MCF 10A (cell line): ENCODE results near the gene MTARC2. TPM values are rescaled to one million over a fixed set of nuclear protein-coding genes. Genes with fewer than 3 reads are reported as not detected.
A peak's percentile ranks its signal among the peaks of the same experiment; 100 is the strongest.

Experiments
- BruUV-seq: library from RNA; stranded (reverse); fragments of 400-500 nt; replicated peaks from 2 replicates; lab custom pipeline; 2021; lab: Mats Ljungman, UMichigan
- CTCF ChIA-PET: fragments of 300-600 bp; sonication (Branson Sonifier 250); formaldehyde crosslinking; extraction: SDS; loops from one replicate; lab custom pipeline; 2021; ENCODE audit warnings: antibody characterized with exemption, inconsistent platforms; lab: Yijun Ruan, JAX
- POLR2A ChIA-PET: fragments of 300-600, 350-650 bp; sonication (Branson Sonifier 250); formaldehyde crosslinking; extraction: SDS; loops from one replicate; lab custom pipeline; 2020; ENCODE audit warnings: antibody characterized with exemption, inconsistent platforms; lab: Yijun Ruan, JAX
- DNase-seq: peaks from one replicate; pipeline ENCODE4 v3.0.0-alpha.2; 2018; ENCODE audit not compliant: unreplicated experiment
- H3K27ac Mint-ChIP-seq: one replicate; pipeline ENCODE4 v1.8.0; 2022; ENCODE audit warnings: mild to moderate bottlenecking, low read depth, mixed read lengths; ENCODE audit not compliant: unreplicated experiment
- H3K27me3 Mint-ChIP-seq: one replicate; pipeline ENCODE4 v1.8.0; 2022; ENCODE audit warnings: mixed read lengths; ENCODE audit not compliant: insufficient read depth, unreplicated experiment
- H3K36me3 Mint-ChIP-seq: one replicate; pipeline ENCODE4 v1.8.0; 2022; ENCODE audit warnings: mild to moderate bottlenecking, moderate library complexity, mixed read lengths; ENCODE audit not compliant: insufficient read depth, unreplicated experiment
- H3K4me1 Mint-ChIP-seq: one replicate; pipeline ENCODE4 v1.8.0; 2022; ENCODE audit warnings: mixed read lengths; ENCODE audit not compliant: insufficient read depth, unreplicated experiment
- H3K4me3 Mint-ChIP-seq: one replicate; pipeline ENCODE4 v1.8.0; 2022; ENCODE audit warnings: mild to moderate bottlenecking, moderate library complexity, mixed read lengths; ENCODE audit not compliant: unreplicated experiment
- H3K9me3 Mint-ChIP-seq: one replicate; pipeline ENCODE4 v1.8.0; 2022; ENCODE audit warnings: mixed read lengths; ENCODE audit not compliant: unreplicated experiment
- intact Hi-C: fragments of 100-400 bp; cut with micrococcal nuclease; formaldehyde crosslinking; loops from 2 replicates; pipeline ENCODE4 v1.14.1; 2022
- total RNA-seq: library from RNA; stranded (reverse); gene quantifications from 2 replicates; pipeline ENCODE4 v1.2.3, GENCODE V29; 2022
- TF ChIP-seq, protein P1 (sequence below): fragments of 200-600 bp; IDR thresholded peaks from one replicate; pipeline ENCODE4 v1.8.0; 2022; ENCODE audit warnings: antibody characterized with exemption, mild to moderate bottlenecking; ENCODE audit not compliant: unreplicated experiment

MTARC2 gene
- total RNA-seq, 1 experiment from 2014 or later: 5.2 TPM

DNA sequence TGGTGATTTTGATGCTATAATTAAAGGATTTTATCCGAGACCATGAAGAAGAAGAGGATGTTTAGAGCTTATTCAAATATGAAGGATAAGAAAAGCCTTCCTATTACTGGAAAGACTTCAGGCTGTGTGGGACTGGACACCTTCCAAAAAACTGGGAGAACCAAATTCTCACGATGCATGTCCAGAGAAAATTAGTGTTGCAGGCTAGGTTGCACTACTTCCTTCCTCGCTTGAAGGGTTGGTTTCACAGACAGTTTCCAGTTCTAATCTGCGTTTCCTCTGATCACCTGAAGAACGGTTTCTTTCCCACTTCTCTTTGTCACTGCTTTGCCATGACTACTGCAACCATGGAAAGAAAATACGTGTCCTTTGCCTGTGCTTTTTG, 2.0 kb downstream of the MTARC2 start:
- H3K9me3 Mint-ChIP-seq: no peaks in the 10 kb centered on the region
- no peaks in the 10 kb centered on the region for H3K4me1 Mint-ChIP-seq
- H3K4me3 Mint-ChIP-seq: no peak overlapping the region
- TF ChIP-seq, protein P1, sequence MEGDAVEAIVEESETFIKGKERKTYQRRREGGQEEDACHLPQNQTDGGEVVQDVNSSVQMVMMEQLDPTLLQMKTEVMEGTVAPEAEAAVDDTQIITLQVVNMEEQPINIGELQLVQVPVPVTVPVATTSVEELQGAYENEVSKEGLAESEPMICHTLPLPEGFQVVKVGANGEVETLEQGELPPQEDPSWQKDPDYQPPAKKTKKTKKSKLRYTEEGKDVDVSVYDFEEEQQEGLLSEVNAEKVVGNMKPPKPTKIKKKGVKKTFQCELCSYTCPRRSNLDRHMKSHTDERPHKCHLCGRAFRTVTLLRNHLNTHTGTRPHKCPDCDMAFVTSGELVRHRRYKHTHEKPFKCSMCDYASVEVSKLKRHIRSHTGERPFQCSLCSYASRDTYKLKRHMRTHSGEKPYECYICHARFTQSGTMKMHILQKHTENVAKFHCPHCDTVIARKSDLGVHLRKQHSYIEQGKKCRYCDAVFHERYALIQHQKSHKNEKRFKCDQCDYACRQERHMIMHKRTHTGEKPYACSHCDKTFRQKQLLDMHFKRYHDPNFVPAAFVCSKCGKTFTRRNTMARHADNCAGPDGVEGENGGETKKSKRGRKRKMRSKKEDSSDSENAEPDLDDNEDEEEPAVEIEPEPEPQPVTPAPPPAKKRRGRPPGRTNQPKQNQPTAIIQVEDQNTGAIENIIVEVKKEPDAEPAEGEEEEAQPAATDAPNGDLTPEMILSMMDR: no peak
- ChIA-PET POLR2A (interaction anchor here (1.0 to 1.7 kb wide), 3 partner anchors 17 to 450 kb away, joined by 3 to 6 read pairs (median 4); no protein-coding TSS in a partner anchor), CTCF (interaction anchor here (0.6 to 7.0 kb wide), 12 partner anchors 13 to 1601 kb away, joined by 3 to 87 read pairs (median 4); no protein-coding TSS in a partner anchor)
- no peak for DNase-seq
- intact Hi-C loops: no loop called here
- H3K27me3 Mint-ChIP-seq: no peaks in the 10 kb centered on the region
- no TSS peak for BruUV-seq
- H3K36me3 Mint-ChIP-seq: no peaks in the 10 kb centered on the region
- no peak overlapping the region for H3K27ac Mint-ChIP-seq

DNA sequence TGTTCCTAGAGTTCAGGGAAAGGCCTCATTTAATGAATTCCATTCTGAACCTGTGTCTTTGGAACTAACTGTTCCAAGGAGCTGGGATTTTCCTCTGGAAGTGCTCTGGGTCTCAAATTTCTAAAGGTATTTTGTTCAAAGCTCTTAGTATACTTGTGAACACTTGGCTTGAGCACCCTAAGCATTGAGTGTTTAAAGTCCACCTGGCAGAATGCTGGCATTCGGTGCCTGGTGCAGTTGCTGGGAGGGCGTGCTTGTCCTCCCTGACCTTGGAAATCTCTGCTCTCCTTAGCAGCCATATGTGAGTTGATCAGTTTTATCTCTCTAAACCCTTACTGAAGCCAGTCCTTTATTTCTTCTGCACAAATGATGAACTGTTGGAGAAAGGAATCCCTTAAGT, 3.0 kb downstream of the MTARC2 start:
- DNase-seq: no peak
- BruUV-seq: no TSS peak
- ChIA-PET CTCF (interaction anchor here (0.7 to 7.0 kb wide), 7 partner anchors 11 to 564 kb away, joined by 3 to 87 read pairs (median 5); no protein-coding TSS in a partner anchor), POLR2A (interaction anchor here (0.6 kb wide), 1 partner anchor 36 kb away, joined by 3 read pairs; the partner anchor contains the start of gene MTARC1)
- Mint-ChIP-seq H3K27me3 (no peaks in the 10 kb centered on the region), H3K4me3 (no peak overlapping the region), H3K36me3 (no peaks in the 10 kb centered on the region), H3K27ac (peak overlapping the region; percentile 14), H3K4me1 (no peaks in the 10 kb centered on the region), H3K9me3 (no peaks in the 10 kb centered on the region)
- TF ChIP-seq, protein P1: no peak
- intact Hi-C loops: no loop called here

DNA sequence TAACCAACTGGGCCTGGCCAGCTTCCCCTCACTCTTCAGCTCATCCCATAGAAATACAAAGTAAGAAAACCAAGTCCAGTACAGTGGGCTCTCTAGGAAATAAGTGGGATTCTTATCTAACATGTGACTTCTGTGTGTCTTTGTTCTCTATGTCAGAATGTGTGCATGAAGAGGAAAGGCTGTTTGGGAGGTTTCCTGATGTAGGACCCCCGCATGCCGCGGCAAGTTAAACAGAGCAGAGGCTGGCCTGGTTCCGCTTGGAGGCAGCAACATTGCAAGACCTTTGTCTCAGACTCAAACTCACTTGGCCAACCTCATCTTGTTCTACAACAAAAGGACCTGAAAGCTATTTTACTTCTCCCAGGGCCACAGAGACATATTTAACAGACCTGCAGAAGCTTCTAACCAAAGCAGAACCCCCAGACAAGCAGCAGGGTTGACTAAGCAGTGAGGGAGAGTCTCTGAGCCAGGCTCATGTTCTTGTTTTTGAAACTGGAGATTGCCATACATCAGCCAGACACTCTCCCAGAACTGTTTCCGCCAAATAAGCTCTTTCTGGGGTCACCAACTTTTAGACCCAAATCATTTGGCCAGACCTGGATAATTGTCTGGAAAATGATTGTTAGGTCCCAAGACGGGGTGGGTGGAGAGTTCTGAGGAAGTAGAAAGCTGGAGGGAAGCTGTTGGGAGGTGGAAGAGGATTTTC, 6.2 kb downstream of the MTARC2 start:
- intact Hi-C loops: no loop called here
- DNase-seq: no peak
- Mint-ChIP-seq H3K27me3 (no peaks in the 10 kb centered on the region), H3K36me3 (no peaks in the 10 kb centered on the region), H3K9me3 (no peaks in the 10 kb centered on the region), H3K4me1 (no peaks in the 10 kb centered on the region), H3K4me3 (no peak overlapping the region), H3K27ac (no peak overlapping the region)
- ChIA-PET POLR2A (interaction anchor here (1.0 kb wide), 1 partner anchor 10 kb away, joined by 3 read pairs; no protein-coding TSS in a partner anchor), CTCF (interaction anchor here (0.6 to 7.9 kb wide), 9 partner anchors 12 to 1370 kb away, joined by 3 to 95 read pairs (median 4); no protein-coding TSS in a partner anchor)
- TF ChIP-seq, protein P1: no peak
- BruUV-seq: no TSS peak

DNA sequence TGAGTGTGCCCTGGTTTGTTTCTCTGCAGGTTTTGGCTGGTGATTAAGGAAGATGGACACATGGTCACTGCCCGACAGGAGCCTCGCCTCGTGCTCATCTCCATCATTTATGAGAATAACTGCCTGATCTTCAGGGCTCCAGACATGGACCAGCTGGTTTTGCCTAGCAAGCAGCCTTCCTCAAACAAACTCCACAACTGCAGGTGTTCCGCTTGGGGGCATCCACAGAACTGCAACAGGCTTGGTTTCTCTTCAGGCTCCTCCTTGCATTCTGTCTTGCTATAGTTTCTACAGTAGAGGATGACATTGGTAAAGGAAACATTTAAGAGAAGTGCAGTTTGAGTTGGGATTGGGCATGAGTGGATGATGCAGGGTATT, 6.8 kb downstream of the MTARC2 start:
- intact Hi-C loops: no loop called here
- Mint-ChIP-seq H3K27me3 (peaks cover 5% of the 10 kb centered on the region), H3K36me3 (no peaks in the 10 kb centered on the region), H3K27ac (no peak overlapping the region), H3K9me3 (no peaks in the 10 kb centered on the region), H3K4me3 (no peak overlapping the region), H3K4me1 (no peaks in the 10 kb centered on the region)
- POLR2A ChIA-PET: interaction anchor here (1.0 kb wide), 1 partner anchor 9 kb away, joined by 3 read pairs; no protein-coding TSS in a partner anchor
- DNase-seq: no peak
- CTCF ChIA-PET: interaction anchor here (0.9 to 7.9 kb wide), 7 partner anchors 14 to 1369 kb away, joined by 3 to 95 read pairs (median 4); no protein-coding TSS in a partner anchor
- no TSS peak for BruUV-seq
- TF ChIP-seq, protein P1: no peak
